HepG2 (cell line): ENCODE data around the gene SUB1. TPM values are rescaled to one million over a fixed set of nuclear protein-coding genes. Genes with fewer than 3 reads are reported as not detected.

ENCODE experiments used
- DNMT1 ChIP-seq: sonication (generic); formaldehyde crosslinking; IDR thresholded peaks from 2 replicates; pipeline ENCODE4 v1.5.1; 2020; ENCODE audit warnings: mild to moderate bottlenecking, missing genetic modification reagents
- ETS1 ChIP-seq: sonication (generic); formaldehyde crosslinking; IDR thresholded peaks from 2 replicates; pipeline ENCODE4 v1.4.0; 2020; ENCODE audit warnings: missing genetic modification reagents
- PCBP2 ChIP-seq: fragments of 200-400 bp; formaldehyde crosslinking; optimal IDR thresholded peaks from 2 replicates; pipeline ENCODE3; 2018; ENCODE audit warnings: low read length, low read depth; ENCODE audit not compliant: poor library complexity, severe bottlenecking
- PHB2 ChIP-seq: fragments of 450-650 bp; IDR thresholded peaks from 2 replicates; pipeline ENCODE4 v1.6.1; 2018; ENCODE audit not compliant: partially characterized antibody
- RXRA ChIP-seq: sonication (generic); formaldehyde crosslinking; IDR thresholded peaks from 2 replicates; pipeline ENCODE4 v1.5.1; 2020; ENCODE audit warnings: missing genetic modification reagents
- SUZ12 ChIP-seq: fragments of 150-350 bp; IDR thresholded peaks from 2 replicates; pipeline ENCODE4 v1.6.1; 2014; ENCODE audit warnings: low read depth, low read length
- TARDBP ChIP-seq: sonication (generic); formaldehyde crosslinking; IDR thresholded peaks from 2 replicates; pipeline ENCODE4 v1.8.0; 2022; ENCODE audit warnings: mild to moderate bottlenecking, missing genetic modification reagents
- ZFYVE20 ChIP-seq: sonication (generic); formaldehyde crosslinking; IDR thresholded peaks from 2 replicates; pipeline ENCODE4 v1.8.0; 2023; ENCODE audit warnings: low read depth, mild to moderate bottlenecking, moderate library complexity, missing genetic modification reagents, borderline replicate concordance
- ZKSCAN1 ChIP-seq: fragments of 150-350 bp; IDR thresholded peaks from 2 replicates; pipeline ENCODE4 v1.6.1; 2014; ENCODE audit warnings: low read length
- ZNF263 ChIP-seq: sonication (generic); formaldehyde crosslinking; IDR thresholded peaks from 2 replicates; pipeline ENCODE4 v1.4.0; 2020; ENCODE audit warnings: missing genetic modification reagents
- ZNF274 ChIP-seq: sonication (generic); formaldehyde crosslinking; IDR thresholded peaks from 2 replicates; pipeline ENCODE4 v1.5.1; 2020; ENCODE audit warnings: mild to moderate bottlenecking, missing genetic modification reagents
- ZNF33B ChIP-seq: sonication (generic); formaldehyde crosslinking; IDR thresholded peaks from 2 replicates; pipeline ENCODE4 v1.5.1; 2020; ENCODE audit warnings: mild to moderate bottlenecking, missing genetic modification reagents
- ZNF383 ChIP-seq: sonication (generic); formaldehyde crosslinking; IDR thresholded peaks from 2 replicates; pipeline ENCODE4 v1.4.0; 2020; ENCODE audit warnings: missing genetic modification reagents, mild to moderate bottlenecking, borderline replicate concordance
- ZNF407 ChIP-seq: sonication (generic); formaldehyde crosslinking; IDR thresholded peaks from one replicate; pipeline ENCODE4 v1.5.1; 2020; ENCODE audit warnings: mild to moderate bottlenecking, missing genetic modification reagents; ENCODE audit errors: not compliant biosample characterization
- ZNF549 ChIP-seq: sonication (generic); formaldehyde crosslinking; IDR thresholded peaks from 2 replicates; pipeline ENCODE4 v1.5.0; 2020; ENCODE audit warnings: missing genetic modification reagents
- ZNF614 ChIP-seq: IDR thresholded peaks from 2 replicates; pipeline ENCODE4 v1.6.1; 2018; ENCODE audit warnings: missing biosample characterization, missing genetic modification reagents, inconsistent platforms, borderline replicate concordance
- ZNF629 ChIP-seq: sonication (generic); formaldehyde crosslinking; conservative IDR thresholded peaks from 2 replicates; pipeline ENCODE4 v1.5.0; 2020; ENCODE audit warnings: missing genetic modification reagents
- ZNF800 ChIP-seq: sonication (generic); formaldehyde crosslinking; IDR thresholded peaks from 2 replicates; pipeline ENCODE4 v1.4.0; 2020; ENCODE audit warnings: missing genetic modification reagents
- ZSCAN21 ChIP-seq: sonication (generic); formaldehyde crosslinking; IDR thresholded peaks from 2 replicates; pipeline ENCODE4 v1.8.0; 2022; ENCODE audit warnings: mild to moderate bottlenecking, missing genetic modification reagents, moderate library complexity, borderline replicate concordance
- polyA plus RNA-seq, 8 experiments: library from polyadenylated mRNA; depleted of rRNA in 3 of 8; stranded (reverse) in 7 of 8; unstranded in 1 of 8; fragments of >200 nt; fragmentation: Illumina TruSeq in 4 of 8; extraction: Trizol in 4 of 8; gene quantifications; 2 replicates each; pipeline versions ENCODE4 v1.2.1 to v1.2.3, GENCODE V29; 2011 to 2016; ENCODE audit warnings: low read depth in 4 of 8, missing spikeins in 1 of 8, mixed read lengths in 1 of 8; ENCODE audit not compliant: insufficient read depth in 1 of 8
- total RNA-seq, 5 experiments: library from RNA; depleted of rRNA; stranded (reverse); fragments of >200 nt; fragmentation: Illumina TruSeq; extraction: Trizol; gene quantifications; 2 replicates each; pipeline ENCODE4 v1.2.3, GENCODE V29; 2016; ENCODE audit warnings: low read depth in 1 of 5

The SUB1 gene
- total and polyA plus RNA-seq, 2 of the 13 experiments (the other 11 are each of a cell fraction or from before 2014, with no cell fraction given): 182 to 693 TPM

- TF ChIP-seq ZFYVE20 (no peak), ZNF800 (CRISPR knock-in tag) (no peak), RXRA (CRISPR knock-in tag) (peak; percentile 12; the same call in 1 of the 2 replicates), ZNF383 (CRISPR knock-in tag) (no peak), ZNF549 (CRISPR knock-in tag) (no peak), PCBP2 (no peak), ZNF33B (no peak), TARDBP (CRISPR knock-in tag) (peak; percentile 60; the same call in 1 of the 2 replicates), ETS1 (CRISPR knock-in tag) (no peak), ZKSCAN1 (no peak), SUZ12 (no peak), ZNF274 (CRISPR knock-in tag) (no peak; the same call in 1 of the 2 replicates), ZNF629 (CRISPR knock-in tag) (no peak), DNMT1 (no peak), ZNF407 (CRISPR knock-in tag) (no peak), ZNF614 (no peak), ZNF263 (CRISPR knock-in tag) (no peak), PHB2 (no peak), ZSCAN21 (CRISPR knock-in tag) (peak; percentile 38; the same call in 1 of the 2 replicates)
These were observed at the start of gene SUB1 (continued) for GRCh38 chr5:32585446-32586275.
